PFSK-1 (cell line): ENCODE data around the gene FSTL4.

Experiments used
- FOXP2 ChIP-seq: optimal IDR thresholded peaks from 2 replicates; pipeline ENCODE3; 2011; ENCODE audit warnings: borderline replicate concordance, control low read depth, inconsistent platforms; ENCODE audit not compliant: insufficient read depth; ENCODE audit errors: extremely low read length, extremely low read depth
- POLR2AphosphoS5 ChIP-seq: IDR thresholded peaks from 2 replicates; pipeline ENCODE4 v1.6.1; 2012; ENCODE audit warnings: low read depth, mild to moderate bottlenecking, control low read depth, low read length, moderate library complexity
- REST ChIP-seq, 2 experiments: IDR thresholded peaks; 2 replicates each; pipeline versions ENCODE4 v1.6.1 to v1.8.0; 2011 to 2012; ENCODE audit warnings: low read depth in 2 of 2, low read length in 2 of 2, control low read depth in 1 of 2, inconsistent platforms in 1 of 2, mild to moderate bottlenecking in 1 of 2, moderate library complexity in 1 of 2; ENCODE audit not compliant: insufficient read depth in 1 of 2
- SIN3A ChIP-seq: IDR thresholded peaks from 2 replicates; pipeline ENCODE4 v1.6.1; 2012; ENCODE audit warnings: mild to moderate bottlenecking, low read length, moderate library complexity, borderline replicate concordance; ENCODE audit not compliant: insufficient read depth
- TAF1 ChIP-seq: IDR thresholded peaks from 2 replicates; pipeline ENCODE4 v1.6.1; 2012; ENCODE audit warnings: low read length, control low read depth, borderline replicate concordance; ENCODE audit not compliant: insufficient read depth

The FSTL4 gene

GRCh38 chr5:133530270-133530669 lies 82.1 kb downstream of the FSTL4 start:
- TF ChIP-seq FOXP2 (no peak), REST (IDR thresholded peaks at IDR 0.05; ENCODE audit: insufficient read depth in 1 of 2, low read depth in 2 of 2, low read length in 2 of 2) (no peak), TAF1 (no peak), SIN3A (no peak), POLR2AphosphoS5 (no peak)

- TF ChIP-seq FOXP2: no peak
- TF ChIP-seq REST (IDR thresholded peaks at IDR 0.05; ENCODE audit: insufficient read depth in 1 of 2, low read depth in 2 of 2, low read length in 2 of 2): no peak
- no peak for TF ChIP-seq TAF1
- no peak for TF ChIP-seq POLR2AphosphoS5
- no peak for TF ChIP-seq SIN3A
Measured at GRCh38 chr5:133528841-133529240, 83.5 kb downstream of the FSTL4 start.

GRCh38 chr5:133527311-133527710 lies 85.0 kb downstream of the FSTL4 start:
- TF ChIP-seq SIN3A: no peak
- no peak for TF ChIP-seq REST (IDR thresholded peaks at IDR 0.05; ENCODE audit: insufficient read depth in 1 of 2, low read depth in 2 of 2, low read length in 2 of 2)
- TF ChIP-seq POLR2AphosphoS5: no peak
- TF ChIP-seq FOXP2: no peak
- TF ChIP-seq TAF1: no peak

GRCh38 chr5:133526368-133526767 lies 86.0 kb downstream of the FSTL4 start:
- TF ChIP-seq POLR2AphosphoS5 (no peak), TAF1 (no peak), FOXP2 (no peak), SIN3A (no peak), REST (IDR thresholded peaks at IDR 0.05; ENCODE audit: insufficient read depth in 1 of 2, low read depth in 2 of 2, low read length in 2 of 2) (no peak)

GRCh38 chr5:133525126-133525525 lies 87.2 kb downstream of the FSTL4 start:
- TF ChIP-seq SIN3A: no peak
- TF ChIP-seq FOXP2: no peak
- TF ChIP-seq REST (IDR thresholded peaks at IDR 0.05; ENCODE audit: insufficient read depth in 1 of 2, low read depth in 2 of 2, low read length in 2 of 2): no peak
- no peak for TF ChIP-seq POLR2AphosphoS5
- TF ChIP-seq TAF1: no peak
